HG02970 (cell line): ENCODE results near the gene SARM1.

Source experiments
- ATAC-seq: cut with Tn5 transposase; IDR thresholded peaks from one replicate; pipeline ENCODE4 v1.9.1; 2021; ENCODE audit warnings: mild to moderate bottlenecking, moderate library complexity, moderate number of reproducible peaks; ENCODE audit not compliant: unreplicated experiment, low FRiP score

Gene SARM1

DNA sequence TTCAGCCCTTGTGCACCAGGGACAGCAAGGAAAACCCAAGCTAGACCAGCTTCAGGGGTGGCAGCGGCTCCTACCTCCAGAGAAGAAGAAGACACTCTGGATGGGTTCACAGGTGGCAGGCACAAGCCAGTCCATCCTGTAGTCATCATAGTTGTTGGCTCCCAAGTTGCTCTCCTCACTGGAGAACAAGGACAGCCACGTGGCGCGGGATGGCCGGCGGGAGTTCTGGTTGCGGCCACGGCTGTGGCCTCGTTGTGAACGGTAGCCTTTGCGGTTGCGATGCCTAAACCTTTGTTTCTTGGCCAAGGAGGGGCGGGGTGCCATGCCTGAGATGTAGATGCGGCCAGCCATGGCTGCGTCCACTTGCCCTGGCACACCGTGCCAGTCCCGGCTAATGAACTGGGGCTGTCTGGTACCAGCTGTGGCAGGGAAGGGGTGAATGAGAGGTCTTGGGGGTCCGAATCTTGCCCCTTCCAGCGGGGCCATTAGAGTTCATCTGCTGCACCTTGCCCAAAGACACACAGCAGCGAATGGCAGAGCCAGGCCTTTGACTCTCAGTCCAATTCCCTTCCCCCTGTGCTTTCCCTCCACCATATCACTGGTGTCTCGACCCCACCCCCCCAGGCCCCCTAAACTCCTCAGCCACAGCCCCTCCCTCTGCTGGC is 3.7 kb upstream of the SARM1 start:
- no peak for ATAC-seq

- no peak for ATAC-seq
Measured at GRCh38 chr17:28368306-28368831, 3.1 kb upstream of the SARM1 start.

GRCh38 chr17:28368915-28369683 is 2.4 kb upstream of the SARM1 start:
- no peak for ATAC-seq

GRCh38 chr17:28369684-28370034 is 1.8 kb upstream of the SARM1 start:
- no peak for ATAC-seq

- no peak for ATAC-seq
Measured at GRCh38 chr17:28370035-28370743, 1.3 kb upstream of the SARM1 start, which contains the start of gene VTN. Gene VTN, minus strand, starts transcription at chr17:28370307. Its CDS starts 104 bp downstream, at chr17:28370203.

- ATAC-seq, result no peak
Measured at GRCh38 chr17:28370744-28371103, 770 bp upstream of the SARM1 start.

GRCh38 chr17:28372203-28372944 is 880 bp downstream of the SARM1 start:
- ATAC-seq, result no peak

GRCh38 chr17:28372945-28373274 is 1.4 kb downstream of the SARM1 start:
- no peak for ATAC-seq

GRCh38 chr17:28379814-28380801 is 8.6 kb downstream of the SARM1 start:
- ATAC-seq, result no peak

GRCh38 chr17:28381141-28381825 is 9.8 kb downstream of the SARM1 start:
- no peak for ATAC-seq

GRCh38 chr17:28384281-28385036 is 13.0 kb downstream of the SARM1 start:
- no peak for ATAC-seq

DNA sequence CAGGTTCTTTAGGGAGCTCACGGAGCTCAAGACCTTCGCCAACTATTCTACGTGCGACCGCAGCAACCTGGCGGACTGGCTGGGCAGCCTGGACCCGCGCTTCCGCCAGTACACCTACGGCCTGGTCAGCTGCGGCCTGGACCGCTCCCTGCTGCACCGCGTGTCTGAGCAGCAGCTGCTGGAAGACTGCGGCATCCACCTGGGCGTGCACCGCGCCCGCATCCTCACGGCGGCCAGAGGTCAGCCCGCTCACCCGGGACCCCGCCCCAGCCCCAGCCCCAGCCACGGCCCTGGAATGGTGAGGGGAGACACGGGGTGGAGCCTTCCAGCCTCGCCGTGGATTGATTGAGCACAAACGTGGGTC is 13.5 kb downstream of the SARM1 start:
- ATAC-seq, result no peak

- ATAC-seq, result no peak
Measured at GRCh38 chr17:28385406-28385805, 13.9 kb downstream of the SARM1 start.

- ATAC-seq, result no peak
Measured at GRCh38 chr17:28386391-28386790, 14.9 kb downstream of the SARM1 start.

GRCh38 chr17:28388106-28388505 is 16.6 kb downstream of the SARM1 start:
- no peak for ATAC-seq

- ATAC-seq, result no peak
Measured at GRCh38 chr17:28390141-28390540, 18.6 kb downstream of the SARM1 start.

- no peak for ATAC-seq
Measured at GRCh38 chr17:28390563-28390962, 19.1 kb downstream of the SARM1 start.

- no peak for ATAC-seq
Measured at GRCh38 chr17:28390984-28391383, 19.5 kb downstream of the SARM1 start.
